Mesenteric fat pad (tissue), 1 donor: ENCODE results near the gene PRSS22. TPM values are rescaled to one million over a fixed set of nuclear protein-coding genes. Genes with fewer than 3 reads are reported as not detected.

ENCODE experiments used
- DNase-seq: peaks from one replicate; pipeline ENCODE4 v3.0.0-alpha.2; 2020; ENCODE audit warnings: low spot score
- total RNA-seq: library from RNA; stranded (reverse); fragmentation: NEBNext Ultra II Directional; extraction: Animal tissue kit (Norgen Biotek cat#: 25700); gene quantifications from one replicate; pipeline ENCODE4 v1.2.1, GENCODE V29; 2021
- donor health status: DM: yes; HTN: yes; CAD: no.

Gene PRSS22
- total RNA-seq, 1 donor from 2014 or later: not detected

- no peak for DNase-seq
Measured at GRCh38 chr16:2852731-2853507, 5.1 kb downstream of the PRSS22 start.

GRCh38 chr16:2852003-2852730, 5.8 kb downstream of the PRSS22 start:
- peak; percentile 80 for DNase-seq

GRCh38 chr16:2848933-2849725, 8.8 kb downstream of the PRSS22 start:
- DNase-seq: no peak

DNA sequence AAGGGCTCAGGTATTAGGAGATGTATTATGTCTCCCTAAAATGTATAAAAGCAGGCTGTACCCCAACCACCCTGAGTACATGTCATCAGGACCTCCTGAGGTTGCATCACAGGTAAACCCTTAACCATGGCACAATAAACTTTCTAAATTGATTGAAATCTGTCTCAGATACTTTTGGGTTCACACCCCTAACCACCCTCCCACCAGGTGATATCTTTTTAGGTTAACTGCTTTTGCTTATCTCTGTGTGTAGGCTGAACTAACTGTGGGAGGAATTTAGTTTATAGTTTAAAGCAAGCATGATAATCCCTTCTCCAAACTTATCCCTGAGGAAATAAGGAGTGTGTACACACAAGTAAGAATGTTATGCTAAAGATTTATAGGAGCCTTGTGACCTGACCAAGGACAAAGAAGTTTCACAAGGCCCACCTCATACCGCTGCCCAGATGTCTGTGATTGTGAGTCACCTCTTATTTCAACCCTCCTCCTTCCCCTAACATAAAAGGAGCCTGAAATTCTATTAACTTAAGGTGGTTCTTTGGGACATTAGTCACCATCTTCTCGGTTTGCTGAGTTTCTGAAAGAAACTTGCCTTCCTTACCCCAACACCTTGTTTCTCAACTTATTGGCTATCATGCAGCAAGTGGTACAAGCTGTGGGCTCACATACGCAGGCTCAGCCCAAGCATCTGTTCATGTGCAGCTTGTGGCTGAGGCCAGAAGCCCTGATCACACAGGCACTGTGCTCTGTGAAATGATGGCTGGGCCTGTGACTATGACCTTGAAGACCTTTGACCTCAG, 11.3 kb downstream of the PRSS22 start:
- no peak for DNase-seq

GRCh38 chr16:2845116-2845515, 12.9 kb downstream of the PRSS22 start:
- no peak for DNase-seq

DNA sequence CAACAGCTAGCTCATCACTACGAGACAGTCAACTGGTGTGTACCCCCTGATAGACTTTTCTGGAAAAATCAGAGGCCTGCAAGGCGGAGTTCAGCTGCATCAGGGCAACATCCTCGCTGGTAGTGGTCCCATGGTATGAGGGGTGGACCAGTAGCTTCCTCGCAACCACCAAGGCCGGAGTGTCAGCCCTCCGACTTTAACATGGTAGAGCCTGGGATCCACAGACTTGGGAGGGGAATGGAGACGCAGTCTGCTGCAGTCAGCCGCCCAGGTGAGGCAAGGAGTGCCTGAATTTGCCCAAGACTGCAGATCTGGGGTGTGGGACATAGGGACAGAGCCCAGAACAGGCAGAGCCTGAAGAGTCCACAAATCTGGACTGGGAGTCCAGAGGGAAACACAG, 14.4 kb downstream of the PRSS22 start:
- DNase-seq: no peak

GRCh38 chr16:2842340-2843000, 15.5 kb downstream of the PRSS22 start:
- no peak for DNase-seq

DNA sequence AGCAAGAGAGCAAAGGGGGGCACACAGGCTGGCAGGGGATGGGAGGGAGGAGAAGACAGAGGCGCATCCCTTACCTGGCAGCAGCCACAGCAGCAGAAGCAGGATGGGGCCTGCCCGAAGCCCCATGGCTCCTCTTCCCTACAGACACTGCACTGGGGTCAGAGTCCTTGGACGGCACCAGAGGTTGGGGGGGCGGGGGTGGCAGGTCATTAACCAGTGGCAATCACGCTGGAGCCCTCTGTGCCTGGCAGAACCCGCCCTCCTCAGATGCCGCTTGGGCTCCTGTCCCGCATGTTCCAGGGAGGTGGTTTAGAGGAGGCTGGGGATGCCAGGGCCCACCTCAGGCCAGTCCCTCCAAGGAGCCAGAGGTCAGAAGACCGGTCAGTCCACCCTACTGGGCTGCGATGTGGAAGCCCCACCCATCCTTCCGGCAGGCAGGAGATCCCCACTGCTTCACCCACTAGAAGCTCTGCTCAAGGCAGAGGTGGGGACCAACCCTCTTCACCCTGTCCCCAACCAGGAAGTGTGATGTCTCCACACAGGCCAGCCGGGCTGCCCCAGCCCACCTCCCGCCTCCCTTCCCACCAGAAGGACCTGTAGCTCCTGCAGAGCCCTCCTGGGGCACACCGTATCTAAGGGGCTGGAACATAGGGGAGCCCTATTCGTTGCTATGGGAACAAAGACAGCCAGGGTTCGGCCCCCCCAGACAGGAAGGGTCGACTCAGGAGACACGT, 16.2 kb downstream of the PRSS22 start:
- no peak for DNase-seq

DNA sequence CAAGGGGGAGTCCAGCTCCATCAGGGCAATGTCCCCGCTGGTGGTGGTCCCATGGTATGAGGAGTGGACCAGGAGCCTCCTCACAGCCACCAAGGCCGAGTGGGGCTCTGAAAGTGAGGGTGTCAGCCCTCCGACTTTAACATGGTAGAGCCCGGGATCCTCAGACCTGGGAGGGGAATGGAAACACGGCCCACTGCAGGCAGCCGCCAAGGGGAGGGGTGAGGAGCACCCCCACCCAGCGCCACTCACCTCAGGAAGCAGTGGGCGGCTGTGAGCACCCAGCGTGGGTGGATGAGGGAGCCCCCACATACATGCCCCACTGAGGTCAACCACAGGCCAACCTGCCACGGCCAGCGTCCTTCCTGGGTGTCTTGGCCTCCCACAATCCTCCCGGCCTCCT, 17.1 kb downstream of the PRSS22 start:
- DNase-seq: no peak

DNA sequence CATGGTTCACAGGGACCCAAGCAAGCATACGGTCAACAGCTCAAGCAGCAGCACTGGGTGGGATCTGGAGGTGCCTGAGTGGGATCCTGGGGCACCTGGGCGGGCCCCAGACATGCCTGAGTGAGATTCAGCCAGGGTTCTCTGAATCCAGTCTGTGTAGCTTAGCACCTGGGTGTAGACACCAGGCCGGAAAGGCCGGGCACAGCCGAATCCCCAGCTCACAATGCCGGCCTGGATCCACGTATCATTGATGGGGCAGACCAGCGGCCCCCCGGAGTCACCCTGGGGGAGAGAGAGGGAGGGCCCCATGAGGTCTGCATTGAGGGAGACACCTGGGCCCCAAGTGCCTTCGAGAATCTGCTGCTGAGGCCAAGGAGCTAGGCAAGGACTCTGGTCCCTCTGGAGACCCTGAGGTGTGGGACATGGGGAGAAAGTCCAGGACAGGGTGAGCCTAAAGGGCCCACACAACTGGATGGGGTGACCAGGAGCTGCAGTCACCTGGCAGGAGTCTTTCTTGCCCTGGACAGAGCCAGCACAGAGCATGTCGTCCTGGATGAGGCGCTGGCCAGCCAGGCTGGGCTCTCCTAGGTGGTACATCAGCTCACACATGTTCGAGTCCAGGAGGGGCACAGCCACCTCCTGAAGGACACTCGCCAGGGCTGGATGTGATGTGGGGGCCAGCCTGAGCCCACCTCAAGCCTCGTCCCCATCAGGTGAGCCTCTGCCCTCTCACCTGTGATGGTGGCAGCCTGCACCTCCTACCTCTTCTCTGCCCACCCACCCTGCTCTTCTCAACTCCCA, 18.1 kb downstream of the PRSS22 start:
- DNase-seq: no peak

GRCh38 chr16:2838928-2839327, 19.0 kb downstream of the PRSS22 start:
- no peak for DNase-seq

- DNase-seq: no peak
Measured at GRCh38 chr16:2836646-2837508, 21.1 kb downstream of the PRSS22 start.

DNA sequence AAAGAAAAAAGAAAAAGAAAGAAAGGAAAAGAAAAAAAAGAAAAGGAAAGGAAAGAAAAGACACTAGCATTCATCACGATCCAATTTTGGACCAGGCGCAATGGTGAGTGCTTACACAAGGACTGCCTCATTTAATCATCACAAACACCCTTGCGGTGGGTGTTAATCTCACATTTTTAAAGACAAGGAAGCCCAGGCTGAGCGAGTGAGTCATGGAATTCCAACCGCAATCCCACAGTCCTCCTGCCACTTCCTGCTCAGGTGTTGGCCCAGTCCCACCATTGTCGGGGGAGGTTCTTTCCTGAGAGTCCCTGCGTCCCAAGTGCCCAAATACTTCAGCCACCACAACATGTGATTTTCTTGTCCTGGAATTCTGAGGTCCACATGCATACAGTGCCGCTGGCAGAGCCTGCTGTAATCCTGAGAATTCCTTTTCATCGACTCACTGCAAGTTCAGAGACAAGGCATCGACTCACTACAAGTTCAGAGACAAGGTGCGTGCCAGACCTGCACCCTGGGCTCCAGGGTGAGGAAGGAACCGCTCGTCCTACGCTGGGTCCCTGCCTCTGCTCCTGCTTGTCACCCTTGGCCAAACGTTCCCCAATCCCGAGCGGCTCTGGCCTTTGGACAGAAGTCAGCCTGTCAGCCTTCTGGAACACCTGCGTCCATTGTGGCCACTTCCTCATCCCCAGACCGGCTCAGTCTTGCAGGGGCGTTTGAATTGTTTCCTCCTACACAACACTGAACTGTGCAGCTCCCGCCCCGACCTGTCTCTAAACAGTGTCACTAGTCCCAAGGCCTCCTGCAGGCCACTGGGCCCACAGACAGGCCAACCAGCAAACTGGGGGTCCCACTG, 22.1 kb downstream of the PRSS22 start:
- no peak for DNase-seq

DNA sequence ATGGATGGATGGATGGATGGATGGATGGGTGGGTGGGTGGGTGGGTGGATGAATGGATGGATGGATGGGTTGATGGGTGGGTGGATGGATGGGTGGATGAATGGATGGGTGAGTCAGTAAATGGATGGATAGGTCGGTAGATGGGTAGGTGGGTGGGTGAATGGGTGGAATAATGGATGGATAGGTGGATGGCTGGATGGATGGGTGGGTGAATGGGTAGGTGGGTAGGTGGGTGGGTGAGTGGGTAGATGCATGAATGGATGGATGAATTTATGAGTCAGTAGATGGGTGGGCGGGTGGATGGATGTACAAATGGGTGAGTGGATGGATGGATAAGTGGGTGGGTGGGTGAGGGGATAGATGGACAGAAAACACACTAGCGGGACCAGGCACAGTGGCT, 23.0 kb downstream of the PRSS22 start:
- DNase-seq: no peak

DNA sequence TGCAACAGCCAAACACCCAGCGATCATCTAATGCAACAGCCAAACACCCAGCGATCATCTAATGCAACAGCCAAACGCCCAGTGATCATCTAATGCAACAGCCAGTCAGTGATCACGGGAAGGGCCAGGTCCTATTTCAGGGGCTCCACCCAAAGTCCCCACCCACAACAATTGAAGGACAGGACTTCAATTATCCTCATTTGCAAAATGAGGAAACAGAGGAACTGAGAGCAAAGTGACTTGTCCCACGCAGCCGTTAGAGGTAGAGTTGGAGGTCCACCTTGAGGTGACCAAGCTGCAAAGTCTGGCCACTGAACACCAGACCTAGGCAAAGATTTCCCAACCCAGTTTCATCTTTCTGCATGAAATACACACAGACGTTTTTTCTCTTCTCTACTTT, 24.2 kb downstream of the PRSS22 start:
- no peak for DNase-seq

GRCh38 chr16:2831203-2831602, 26.8 kb downstream of the PRSS22 start:
- DNase-seq: no peak

DNA sequence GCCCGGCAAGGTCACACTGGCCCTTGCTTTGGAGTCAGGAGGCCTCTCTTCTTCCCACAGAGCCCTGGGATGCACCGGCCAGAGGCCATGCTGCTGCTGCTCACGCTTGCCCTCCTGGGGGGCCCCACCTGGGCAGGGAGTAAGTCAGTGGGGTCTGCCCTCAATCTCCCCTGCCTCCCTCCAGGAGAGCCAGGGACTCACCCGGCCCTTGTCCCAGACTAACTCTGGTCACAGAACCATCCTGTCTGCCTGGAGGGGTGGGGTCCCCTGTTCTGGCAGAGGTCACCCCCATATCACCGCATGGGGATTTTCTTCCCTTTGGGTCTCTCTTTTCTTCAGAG, 27.6 kb downstream of the PRSS22 start:
- DNase-seq: no peak
